Measurements from ENCODE around the gene ELOVL5.
A peak's percentile ranks its signal among the peaks of the same experiment; 100 is the strongest.
"Not testable (repeated sequence)": the region's sequence is repeated elsewhere in the genome, so short reads cannot be mapped to it uniquely, and the experiment has no call there.

ELOVL5 gene

GRCh38 chr6:53348371-53349208 lies at the start of gene ELOVL5:
Gene ELOVL5 (minus strand): TSS chr6:53348950. CDS start chr6:53295699, 53,251 bp downstream.
- peak within 1 kb of the TSS; percentile 98 for H3K27ac Mint-ChIP-seq
- DNase-seq, result peak; percentile 96
- H3K4me1 Mint-ChIP-seq, result peaks cover 49% of the 10 kb centered on the region
- H3K36me3 Mint-ChIP-seq (ENCODE audit: low read depth), result peaks cover 11% of the 10 kb centered on the region
- peaks cover 6% of the 10 kb centered on the region for H3K27me3 Mint-ChIP-seq (ENCODE audit: low read depth, poor library complexity)
- H3K9me3 Mint-ChIP-seq, result no peaks in the 10 kb centered on the region
- TF ChIP-seq CTCF (IDR thresholded peaks at IDR 0.05), result no peak
- peak within 1 kb of the TSS; percentile 98 for H3K4me3 Mint-ChIP-seq

GRCh38 chr6:53397283-53397682 lies 48.5 kb upstream of the ELOVL5 start:
- Mint-ChIP-seq H3K4me1 (no peaks in the 10 kb centered on the region), H3K27me3 (ENCODE audit: low read depth, poor library complexity) (peaks cover 4% of the 10 kb centered on the region), H3K9me3 (no peaks in the 10 kb centered on the region), H3K4me3 (no peak overlapping the region), H3K36me3 (ENCODE audit: low read depth) (no peaks in the 10 kb centered on the region), H3K27ac (no peak overlapping the region)
- DNase-seq, result no peak
- TF ChIP-seq CTCF (IDR thresholded peaks at IDR 0.05), result no peak

- H3K4me3 Mint-ChIP-seq, result no peak overlapping the region
Observed at GRCh38 chr6:53395986-53396385, 47.2 kb upstream of the ELOVL5 start.

GRCh38 chr6:53394704-53395103 lies 46.0 kb upstream of the ELOVL5 start:
- H3K27ac Mint-ChIP-seq, result no peak overlapping the region
- peaks cover 10% of the 10 kb centered on the region for H3K27me3 Mint-ChIP-seq (ENCODE audit: low read depth, poor library complexity)
- no peaks in the 10 kb centered on the region for H3K36me3 Mint-ChIP-seq (ENCODE audit: low read depth)
- H3K4me1 Mint-ChIP-seq, result no peaks in the 10 kb centered on the region
- DNase-seq, result no peak
- H3K9me3 Mint-ChIP-seq, result no peaks in the 10 kb centered on the region
- TF ChIP-seq CTCF (IDR thresholded peaks at IDR 0.05), result no peak
- H3K4me3 Mint-ChIP-seq, result no peak overlapping the region

More at GRCh38 chr6:53395986-53396385, 47.2 kb upstream of the ELOVL5 start:
- Mint-ChIP-seq H3K27ac (no peak overlapping the region), H3K36me3 (ENCODE audit: low read depth) (no peaks in the 10 kb centered on the region), H3K27me3 (ENCODE audit: low read depth, poor library complexity) (peaks cover 4% of the 10 kb centered on the region), H3K9me3 (no peaks in the 10 kb centered on the region), H3K4me1 (no peaks in the 10 kb centered on the region)
- no peak for TF ChIP-seq CTCF (IDR thresholded peaks at IDR 0.05)
- DNase-seq, result no peak

- TF ChIP-seq CTCF (IDR thresholded peaks at IDR 0.05), result no peak
- no peaks in the 10 kb centered on the region for H3K4me1 Mint-ChIP-seq
- H3K36me3 Mint-ChIP-seq (ENCODE audit: low read depth), result no peaks in the 10 kb centered on the region
Observed at GRCh38 chr6:53391170-53391569, 42.4 kb upstream of the ELOVL5 start.

GRCh38 chr6:53390010-53390409 lies 41.3 kb upstream of the ELOVL5 start:
- no peak for TF ChIP-seq CTCF (IDR thresholded peaks at IDR 0.05)
- H3K4me1 Mint-ChIP-seq, result no peaks in the 10 kb centered on the region
- DNase-seq, result no peak
- no peaks in the 10 kb centered on the region for H3K36me3 Mint-ChIP-seq (ENCODE audit: low read depth)
- H3K27ac Mint-ChIP-seq, result no peak overlapping the region
- H3K9me3 Mint-ChIP-seq, result peaks cover 25% of the 10 kb centered on the region
- peaks cover 13% of the 10 kb centered on the region for H3K27me3 Mint-ChIP-seq (ENCODE audit: low read depth, poor library complexity)
- no peak overlapping the region for H3K4me3 Mint-ChIP-seq

More at GRCh38 chr6:53391170-53391569, 42.4 kb upstream of the ELOVL5 start:
- DNase-seq, result no peak
- H3K9me3 Mint-ChIP-seq, result peaks cover 17% of the 10 kb centered on the region
- H3K4me3 Mint-ChIP-seq, result no peak overlapping the region
- H3K27ac Mint-ChIP-seq, result no peak overlapping the region
- H3K27me3 Mint-ChIP-seq (ENCODE audit: low read depth, poor library complexity), result peaks cover 10% of the 10 kb centered on the region

- peaks cover 13% of the 10 kb centered on the region for H3K27me3 Mint-ChIP-seq (ENCODE audit: low read depth, poor library complexity)
- peaks cover 34% of the 10 kb centered on the region for H3K9me3 Mint-ChIP-seq
- H3K27ac Mint-ChIP-seq; DNase-seq; H3K4me3 Mint-ChIP-seq; H3K36me3 Mint-ChIP-seq (ENCODE audit: low read depth); H3K4me1 Mint-ChIP-seq: not testable (repeated sequence)
Observed at GRCh38 chr6:53388615-53389014, 39.9 kb upstream of the ELOVL5 start.
